GM18909 (cell line): ENCODE measurements around the gene OR13D1.
"Not testable (repeated sequence)": the region's sequence is repeated elsewhere in the genome, so short reads cannot be mapped to it uniquely, and the experiment has no call there.

Experiments
- ATAC-seq: cut with Tn5 transposase; IDR thresholded peaks from one replicate; pipeline ENCODE4 v1.9.1; 2021; ENCODE audit warnings: mild to moderate bottlenecking; ENCODE audit not compliant: unreplicated experiment, poor library complexity

The OR13D1 gene

GRCh38 chr9:104694218-104694617, at the start of gene OR13D1:
TSS of gene OR13D1 (plus strand) at chr9:104694518. CDS start at chr9:104694518, 0 bp downstream.
- ATAC-seq = no peak

GRCh38 chr9:104658496-104659195, 35.7 kb upstream of the OR13D1 start:
- ATAC-seq = no peak

- ATAC-seq = no peak
Measured at GRCh38 chr9:104675611-104676010, 18.7 kb upstream of the OR13D1 start.

- ATAC-seq = peak; percentile 85
Measured at GRCh38 chr9:104682642-104683041, 11.7 kb upstream of the OR13D1 start.

- no peak for ATAC-seq
Measured at GRCh38 chr9:104686081-104686480, 8.2 kb upstream of the OR13D1 start.

GRCh38 chr9:104700306-104700705, 6.0 kb downstream of the OR13D1 start:
- ATAC-seq = no peak

- not testable (repeated sequence) for ATAC-seq
Measured at GRCh38 chr9:104708737-104709136, 14.4 kb downstream of the OR13D1 start.

GRCh38 chr9:104711604-104712003, 17.3 kb downstream of the OR13D1 start:
- ATAC-seq = no peak

- ATAC-seq = no peak
Measured at GRCh38 chr9:104725014-104725413, 30.7 kb downstream of the OR13D1 start.

- ATAC-seq = no peak
Measured at GRCh38 chr9:104738452-104738851, 44.1 kb downstream of the OR13D1 start.

GRCh38 chr9:104740621-104741020, 46.3 kb downstream of the OR13D1 start:
- ATAC-seq = no peak

GRCh38 chr9:104743376-104743985, 49.2 kb downstream of the OR13D1 start:
- ATAC-seq = peak; percentile 44
